ENCODE data around the gene EFHC2.

The EFHC2 gene

DNA sequence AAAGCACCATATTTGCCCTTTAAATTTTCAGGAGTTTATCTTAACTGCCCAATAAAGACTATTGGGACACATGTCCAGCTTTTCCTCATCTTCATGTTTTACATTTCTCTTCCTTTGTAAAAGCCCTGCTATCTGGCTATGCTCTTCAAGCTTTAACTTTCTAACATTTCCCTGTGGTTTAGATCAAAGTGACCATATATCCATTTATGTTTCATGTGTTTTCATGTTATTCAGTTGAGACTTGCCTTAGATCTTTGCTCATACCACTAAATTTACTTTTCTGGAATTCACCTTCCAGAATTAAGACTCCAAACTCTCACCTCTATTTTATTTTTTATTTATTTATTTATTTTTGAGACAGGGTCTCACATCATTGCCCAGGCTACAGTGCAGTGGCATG, 78.5 kb downstream of the EFHC2 start (continued):
- TF ChIP-seq ZSCAN4 (tag by site-specific recombination; IDR thresholded peaks at IDR 0.05): no peak
- TF ChIP-seq, protein P1, sequence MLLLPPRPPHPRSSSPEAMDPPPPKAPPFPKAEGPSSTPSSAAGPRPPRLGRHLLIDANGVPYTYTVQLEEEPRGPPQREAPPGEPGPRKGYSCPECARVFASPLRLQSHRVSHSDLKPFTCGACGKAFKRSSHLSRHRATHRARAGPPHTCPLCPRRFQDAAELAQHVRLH (tag by site-specific recombination; IDR thresholded peaks at IDR 0.05): no peak
- TF ChIP-seq ZNF24 (tag by site-specific recombination; IDR thresholded peaks at IDR 0.05): no peak
- no peak for TF ChIP-seq ZNF549 (tag by site-specific recombination; IDR thresholded peaks at IDR 0.05)
- TF ChIP-seq SALL2 (tag by site-specific recombination; IDR thresholded peaks at IDR 0.05; ENCODE audit: borderline replicate concordance): no peak
- TF ChIP-seq SCRT2 (tag by site-specific recombination; IDR thresholded peaks at IDR 0.05): no peak
- TF ChIP-seq, protein P2, sequence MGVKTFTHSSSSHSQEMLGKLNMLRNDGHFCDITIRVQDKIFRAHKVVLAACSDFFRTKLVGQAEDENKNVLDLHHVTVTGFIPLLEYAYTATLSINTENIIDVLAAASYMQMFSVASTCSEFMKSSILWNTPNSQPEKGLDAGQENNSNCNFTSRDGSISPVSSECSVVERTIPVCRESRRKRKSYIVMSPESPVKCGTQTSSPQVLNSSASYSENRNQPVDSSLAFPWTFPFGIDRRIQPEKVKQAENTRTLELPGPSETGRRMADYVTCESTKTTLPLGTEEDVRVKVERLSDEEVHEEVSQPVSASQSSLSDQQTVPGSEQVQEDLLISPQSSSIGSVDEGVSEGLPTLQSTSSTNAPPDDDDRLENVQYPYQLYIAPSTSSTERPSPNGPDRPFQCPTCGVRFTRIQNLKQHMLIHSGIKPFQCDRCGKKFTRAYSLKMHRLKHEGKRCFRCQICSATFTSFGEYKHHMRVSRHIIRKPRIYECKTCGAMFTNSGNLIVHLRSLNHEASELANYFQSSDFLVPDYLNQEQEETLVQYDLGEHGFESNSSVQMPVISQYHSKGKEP (tag by site-specific recombination; IDR thresholded peaks at IDR 0.05): no peak
- no peak for TF ChIP-seq ATF2 (tag by site-specific recombination; IDR thresholded peaks at IDR 0.05; ENCODE audit: low read depth)
- no peak for TF ChIP-seq ZNF26 (tag by site-specific recombination; IDR thresholded peaks at IDR 0.05)

DNA sequence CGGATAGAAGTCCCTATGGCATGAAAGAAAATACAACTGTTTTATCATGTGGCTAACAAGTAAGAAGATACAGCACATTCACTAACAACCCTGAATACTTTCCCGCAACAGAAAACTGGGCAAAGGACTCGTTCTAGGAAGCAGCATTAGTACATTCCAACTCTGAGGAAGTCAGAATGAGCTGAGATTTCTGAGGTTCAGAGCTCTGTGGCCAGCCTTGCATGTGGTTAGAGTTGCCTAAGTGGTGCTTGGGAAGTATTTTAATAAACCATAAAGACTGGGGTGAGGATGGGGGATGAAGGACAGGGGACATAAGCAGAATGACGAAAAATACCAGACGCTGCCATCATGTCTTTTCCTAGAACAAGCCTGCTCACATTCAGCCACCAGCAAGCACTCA, 82.2 kb downstream of the EFHC2 start:
- ChIA-PET CTCF (no interaction called here), POLR2A (no interaction called here)
- no peaks in the 10 kb centered on the region for H3K36me3 ChIP-seq (ENCODE audit: control insufficient read depth in 2 of 2, insufficient read depth in 1 of 2, low read length in 2 of 2)
- no peak for TF ChIP-seq KLF9 (tag by site-specific recombination; IDR thresholded peaks at IDR 0.05; ENCODE audit: low read depth)
- TF ChIP-seq ZNF561 (tag by site-specific recombination; IDR thresholded peaks at IDR 0.05; ENCODE audit: borderline replicate concordance): no peak
- TF ChIP-seq MZF1 (tag by site-specific recombination; IDR thresholded peaks at IDR 0.05; ENCODE audit: borderline replicate concordance): no peak
- no peak for TF ChIP-seq ZXDB (tag by site-specific recombination; IDR thresholded peaks at IDR 0.05)
- no peak for TF ChIP-seq ZNF19 (tag by site-specific recombination; IDR thresholded peaks at IDR 0.05; ENCODE audit: low read depth)
- no peak for TF ChIP-seq ZNF24 (tag by site-specific recombination; IDR thresholded peaks at IDR 0.05)
- no peak for TF ChIP-seq ZNF416 (tag by site-specific recombination; IDR thresholded peaks at IDR 0.05)
- TF ChIP-seq WT1 (tag by site-specific recombination; IDR thresholded peaks at IDR 0.05): no peak
- no peak for TF ChIP-seq MYNN (tag by site-specific recombination; IDR thresholded peaks at IDR 0.05; ENCODE audit: borderline replicate concordance)
- TF ChIP-seq FEZF1 (tag by site-specific recombination; IDR thresholded peaks at IDR 0.05): no peak
- no peak for TF ChIP-seq ZNF76 (tag by site-specific recombination; IDR thresholded peaks at IDR 0.05; ENCODE audit: borderline replicate concordance, low read depth)
- no peak for TF ChIP-seq ZNF596 (tag by site-specific recombination; IDR thresholded peaks at IDR 0.05)
- no peak for TF ChIP-seq ZNF132 (tag by site-specific recombination; IDR thresholded peaks at IDR 0.05; ENCODE audit: borderline replicate concordance)
- TF ChIP-seq ZNF274 (IDR thresholded peaks at IDR 0.05; ENCODE audit: low read length): no peak
- TF ChIP-seq ZNF274 (tag by site-specific recombination; IDR thresholded peaks at IDR 0.05; ENCODE audit: borderline replicate concordance): no peak
- no peak for TF ChIP-seq TCF7L2 (IDR thresholded peaks at IDR 0.05; ENCODE audit: borderline replicate concordance, low read depth, low read length)
- TF ChIP-seq ZNF426 (tag by site-specific recombination; IDR thresholded peaks at IDR 0.05): no peak
- no peak for TF ChIP-seq ZNF175 (tag by site-specific recombination; IDR thresholded peaks at IDR 0.05)
- TF ChIP-seq ZNF214 (tag by site-specific recombination; IDR thresholded peaks at IDR 0.05; ENCODE audit: borderline replicate concordance): no peak
- no peak overlapping the region for H3K4me3 ChIP-seq (ENCODE audit: low read depth, low read length)
- no peak overlapping the region for H3K27ac ChIP-seq (ENCODE audit: extremely low read depth, low read depth, low read length)
- no peaks in the 10 kb centered on the region for H3K4me1 ChIP-seq (ENCODE audit: control insufficient read depth, insufficient read depth, low read length)
- no peaks in the 10 kb centered on the region for H3K9me3 ChIP-seq (ENCODE audit: control insufficient read depth, insufficient read depth, low read depth, low read length)

Data from HEK293 (cell line).